ENCODE measurements around the gene POLE3.
"Not testable (repeated sequence)": the region's sequence is repeated elsewhere in the genome, so short reads cannot be mapped to it uniquely, and the experiment has no call there.

Gene POLE3, protein sequence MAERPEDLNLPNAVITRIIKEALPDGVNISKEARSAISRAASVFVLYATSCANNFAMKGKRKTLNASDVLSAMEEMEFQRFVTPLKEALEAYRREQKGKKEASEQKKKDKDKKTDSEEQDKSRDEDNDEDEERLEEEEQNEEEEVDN

GRCh38 chr9:113410207-113410864, at the start of gene POLE3, which contains the start of gene C9orf43:
TSS of gene POLE3 (minus strand) at chr9:113410675. CDS start at chr9:113410293, 382 bp downstream.
TSS of gene C9orf43 (plus strand) at chr9:113410747. CDS start at chr9:113413494, 2,747 bp downstream.
- in situ Hi-C loops (cut with HindIII; ENCODE audit: low sequenced_read_pairs) = no loop called here

- in situ Hi-C loops (cut with HindIII; ENCODE audit: low sequenced_read_pairs) = no loop called here
These were observed 45.8 kb upstream of the POLE3 start for GRCh38 chr9:113456235-113456634.

DNA sequence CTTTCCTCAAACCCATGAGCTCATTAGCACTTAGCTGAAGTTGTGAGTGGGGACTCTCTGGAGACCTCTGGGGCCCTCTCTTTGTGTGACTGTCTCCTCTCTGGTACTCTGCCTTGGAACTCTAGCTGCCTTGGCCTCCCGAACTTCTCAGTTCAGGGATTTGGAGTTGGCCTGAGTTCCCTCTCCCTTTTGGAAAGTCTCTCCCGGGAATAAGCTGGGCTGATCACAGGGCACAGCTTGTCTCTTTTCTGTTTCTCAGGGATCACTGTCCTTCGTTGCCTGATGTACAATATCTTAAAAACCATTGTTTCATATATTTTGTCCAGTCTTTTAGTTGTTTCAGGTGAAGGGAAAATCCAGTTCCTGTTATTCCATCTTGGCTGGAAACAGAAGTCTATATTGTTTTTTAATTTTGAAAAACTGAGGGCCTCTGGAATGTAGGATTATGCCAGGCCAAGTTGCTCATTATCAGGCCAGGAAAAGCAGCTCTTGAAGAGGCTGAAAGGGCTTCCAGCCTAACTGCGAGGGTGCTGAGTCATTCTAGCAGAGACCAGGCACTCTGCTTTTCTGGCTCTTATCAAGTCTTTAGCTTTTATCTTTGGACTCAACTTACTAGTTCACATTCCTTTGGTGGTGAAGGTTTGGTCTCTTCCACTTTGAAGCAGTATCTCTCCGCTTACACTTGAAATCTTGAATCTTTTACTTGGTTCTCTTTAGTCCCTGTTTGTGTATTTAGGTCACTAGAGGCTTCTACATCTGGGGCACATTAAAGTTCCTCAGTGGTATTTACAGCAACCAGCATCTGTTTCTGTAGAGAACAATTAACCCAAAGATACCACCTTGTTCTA, 44.7 kb upstream of the POLE3 start:
- in situ Hi-C loops (cut with HindIII; ENCODE audit: low sequenced_read_pairs) = no loop called here

GRCh38 chr9:113452113-113452605, 41.7 kb upstream of the POLE3 start:
- in situ Hi-C loops (cut with HindIII; ENCODE audit: low sequenced_read_pairs) = no loop called here

DNA sequence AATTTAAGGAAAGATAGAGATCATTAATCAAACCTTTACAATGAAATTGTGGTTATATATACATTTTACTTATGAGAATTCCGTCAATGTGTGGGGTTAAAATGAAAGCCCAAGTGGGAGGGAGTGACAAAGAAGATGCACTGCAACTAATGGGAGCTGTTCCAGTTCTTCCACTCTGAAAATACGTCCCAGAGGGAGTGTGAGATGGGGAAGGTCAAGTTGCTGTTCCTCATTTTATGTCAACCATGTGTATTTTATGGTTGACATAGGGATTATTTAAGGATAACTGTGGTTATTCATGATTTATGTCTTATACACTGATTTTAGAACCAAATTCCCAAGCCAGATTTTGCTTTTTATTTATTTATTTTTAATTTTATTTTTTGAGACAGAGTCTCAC, 38.9 kb upstream of the POLE3 start:
- in situ Hi-C loops (cut with HindIII; ENCODE audit: low sequenced_read_pairs) = no loop called here

- in situ Hi-C loops (cut with HindIII; ENCODE audit: low sequenced_read_pairs) = no loop called here
These were observed 35.9 kb upstream of the POLE3 start for GRCh38 chr9:113446323-113446740.

DNA sequence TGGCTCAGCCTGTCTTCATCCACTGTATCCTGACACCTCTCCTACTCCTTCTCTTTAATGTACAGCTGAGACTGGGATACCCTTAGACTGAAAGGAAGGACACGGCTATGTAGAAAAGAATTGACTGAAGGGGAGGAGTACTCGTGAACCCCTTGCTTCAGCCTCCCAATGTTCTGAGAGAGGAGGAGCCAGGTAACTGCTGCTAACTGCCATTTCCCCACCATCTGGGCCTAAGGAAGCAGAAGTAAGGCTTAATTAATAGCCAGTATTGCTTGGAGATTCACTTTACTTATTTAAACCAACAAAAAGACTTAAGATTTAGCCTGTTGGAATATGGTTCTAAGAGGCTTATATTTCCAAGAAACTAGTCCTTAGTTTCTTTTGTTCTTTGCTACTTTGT, 34.3 kb upstream of the POLE3 start:
- in situ Hi-C loops (cut with HindIII; ENCODE audit: low sequenced_read_pairs) = no loop called here

GRCh38 chr9:113437716-113438115, 27.2 kb upstream of the POLE3 start:
- in situ Hi-C loops (cut with HindIII; ENCODE audit: low sequenced_read_pairs) = not testable (repeated sequence)

DNA sequence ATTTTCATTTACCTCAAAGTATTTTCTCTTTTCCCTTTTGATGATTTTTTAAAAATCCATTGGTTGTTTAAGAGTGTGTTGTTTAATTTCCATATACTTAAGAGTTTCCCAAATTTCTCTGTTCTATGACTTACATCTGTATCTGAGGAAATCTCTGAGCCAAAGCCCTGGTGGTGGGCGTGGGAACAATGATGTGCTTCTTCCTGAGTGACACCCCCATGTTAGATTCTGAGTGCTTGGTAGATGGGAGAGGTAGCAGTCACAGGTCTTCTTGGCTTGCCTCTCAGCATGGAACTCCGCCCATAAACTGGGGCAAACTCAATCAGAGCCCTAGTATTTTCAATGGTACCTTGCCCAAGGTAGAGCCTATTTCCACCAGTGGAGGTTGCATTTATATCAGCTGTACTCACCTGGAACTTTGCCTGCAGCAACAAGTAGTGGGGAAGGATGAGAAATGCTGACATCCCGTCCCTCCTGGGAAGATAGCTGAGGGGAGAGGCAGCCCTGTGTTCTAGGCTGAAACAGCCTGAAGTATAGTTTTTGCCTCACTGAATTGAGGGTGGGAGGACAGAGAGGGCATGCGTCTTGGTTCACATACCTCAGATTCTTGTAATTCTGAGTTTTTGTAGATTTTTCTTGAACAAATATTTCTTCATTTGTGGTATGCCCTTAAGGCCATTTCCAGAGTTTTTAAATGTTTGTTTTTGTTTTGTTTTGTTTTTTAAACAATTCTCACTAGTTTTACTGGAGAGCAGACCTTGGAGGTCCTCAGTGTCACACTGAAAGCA, 26.4 kb upstream of the POLE3 start:
- in situ Hi-C loops (cut with HindIII; ENCODE audit: low sequenced_read_pairs) = no loop called here

DNA sequence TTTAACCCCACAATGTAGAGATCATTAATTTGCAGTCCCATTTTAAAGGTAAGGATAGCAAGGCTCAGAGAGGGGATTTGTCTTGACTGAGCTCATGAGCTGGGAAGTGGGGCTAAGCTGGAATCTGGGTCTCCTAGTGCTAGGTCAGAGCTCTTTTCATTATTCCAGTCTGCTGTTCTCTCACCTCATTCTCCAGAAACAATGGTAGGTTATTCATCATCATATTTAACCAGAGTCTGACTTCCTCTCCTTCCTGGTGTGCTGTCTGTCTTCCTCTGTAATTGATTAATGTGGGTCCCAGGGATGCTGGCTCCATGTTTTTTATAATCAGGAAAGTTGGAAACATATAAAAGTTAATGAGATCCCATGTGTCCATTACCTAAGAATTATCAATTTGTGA, 20.7 kb upstream of the POLE3 start:
- in situ Hi-C loops (cut with HindIII; ENCODE audit: low sequenced_read_pairs) = no loop called here

DNA sequence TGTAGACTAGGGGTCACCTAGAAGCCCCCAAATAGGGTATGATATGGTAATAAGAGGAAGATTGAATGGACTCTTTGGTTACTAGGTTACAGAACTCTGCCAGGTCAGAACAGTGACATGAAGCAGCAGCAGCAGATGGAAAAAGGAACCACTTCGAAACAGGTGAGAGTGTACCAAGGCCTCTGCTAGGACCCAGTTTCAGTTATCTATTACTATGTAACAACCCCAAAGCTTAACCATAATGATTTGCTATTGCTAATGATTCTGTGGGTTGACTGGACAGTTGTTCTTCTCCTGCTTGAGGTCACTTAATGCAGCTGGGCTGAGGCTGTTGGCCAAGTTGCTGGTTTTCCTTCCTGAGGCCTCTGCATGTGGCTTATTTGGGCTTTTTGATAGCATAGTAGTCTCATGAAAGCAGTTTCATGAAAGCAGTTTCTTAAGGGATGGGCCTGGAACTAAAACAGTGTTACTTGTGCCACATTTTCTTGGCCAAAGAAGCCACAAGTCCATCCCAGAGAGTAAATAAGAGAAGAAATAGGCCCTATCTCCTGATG, 17.7 kb upstream of the POLE3 start:
- in situ Hi-C loops (cut with HindIII; ENCODE audit: low sequenced_read_pairs) = loop anchor here (5.0 to 10.0 kb wide), 3 partner anchors 97 to 224 kb away; no protein-coding TSS in a partner anchor

DNA sequence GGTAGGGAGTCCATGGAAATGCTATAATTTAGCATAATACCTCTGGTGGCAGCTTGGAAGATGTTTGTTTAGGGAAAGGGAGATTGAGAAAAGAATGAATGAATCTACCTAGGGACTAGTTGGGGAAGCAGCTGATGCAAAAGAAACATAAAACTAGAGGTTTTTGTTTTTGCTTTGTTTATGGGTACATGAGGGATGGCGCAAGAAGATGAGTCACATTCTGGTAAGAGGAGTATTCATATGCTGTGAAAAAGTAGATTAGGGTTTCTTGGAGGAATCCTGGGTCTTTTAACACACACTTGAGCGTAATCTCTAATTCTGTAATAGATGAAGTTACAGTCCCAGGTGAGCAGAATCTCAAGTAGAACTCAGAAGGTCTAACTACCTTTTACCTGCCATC, 17.2 kb upstream of the POLE3 start:
- in situ Hi-C loops (cut with HindIII; ENCODE audit: low sequenced_read_pairs) = loop anchor here (5.0 to 10.0 kb wide), 3 partner anchors 97 to 225 kb away; no protein-coding TSS in a partner anchor

GRCh38 chr9:113426701-113427100, 16.2 kb upstream of the POLE3 start:
- in situ Hi-C loops (cut with HindIII; ENCODE audit: low sequenced_read_pairs) = loop anchor here (5.0 to 10.0 kb wide), 3 partner anchors 98 to 226 kb away; no protein-coding TSS in a partner anchor

DNA sequence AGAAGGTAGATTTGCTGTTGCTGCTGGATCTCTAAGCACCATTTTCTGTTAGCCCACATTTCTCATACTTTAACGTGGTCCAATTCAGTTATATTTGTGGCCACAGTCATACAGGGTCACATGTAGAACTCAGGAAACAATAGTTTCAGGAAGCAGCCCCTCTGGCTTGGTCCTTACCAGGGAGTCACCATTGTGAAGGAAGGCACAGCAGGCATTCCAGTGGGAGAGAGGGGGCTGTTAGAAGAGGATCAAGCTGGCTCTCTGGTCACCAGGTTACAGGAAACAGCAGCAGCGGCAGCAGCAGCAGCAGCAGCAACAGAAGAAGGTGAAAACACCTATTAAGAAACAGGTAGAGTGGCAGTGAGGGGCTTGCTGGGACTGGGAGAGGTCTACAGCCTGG, 14.6 kb upstream of the POLE3 start:
- in situ Hi-C loops (cut with HindIII; ENCODE audit: low sequenced_read_pairs) = loop anchor here (5.0 to 10.0 kb wide), 3 partner anchors 100 to 227 kb away; no protein-coding TSS in a partner anchor

- in situ Hi-C loops (cut with HindIII; ENCODE audit: low sequenced_read_pairs) = loop anchor here (10.0 kb wide), 1 partner anchor 103 kb away; no protein-coding TSS in a partner anchor
These were observed 11.3 kb upstream of the POLE3 start for GRCh38 chr9:113421726-113422125.

DNA sequence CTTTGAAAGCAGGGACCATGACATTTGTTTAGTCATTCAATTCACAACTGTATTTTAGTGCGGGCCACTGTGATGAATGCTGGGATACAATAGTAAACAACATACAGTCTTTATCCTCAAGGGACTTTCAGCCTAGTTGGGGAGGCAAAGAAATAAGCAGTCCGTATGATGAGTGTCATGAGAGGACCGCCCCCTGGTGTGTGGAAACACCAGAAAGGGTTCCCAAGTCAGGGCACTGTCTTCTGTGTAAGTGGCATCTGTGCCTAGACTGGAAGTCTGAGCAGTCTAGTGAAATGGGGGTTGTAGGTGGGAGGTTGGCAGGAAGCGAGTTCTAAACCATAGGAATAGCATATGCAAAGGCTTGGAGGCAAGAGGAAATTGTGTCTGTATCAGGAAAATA, 6.9 kb upstream of the POLE3 start:
- in situ Hi-C loops (cut with HindIII; ENCODE audit: low sequenced_read_pairs) = no loop called here

DNA sequence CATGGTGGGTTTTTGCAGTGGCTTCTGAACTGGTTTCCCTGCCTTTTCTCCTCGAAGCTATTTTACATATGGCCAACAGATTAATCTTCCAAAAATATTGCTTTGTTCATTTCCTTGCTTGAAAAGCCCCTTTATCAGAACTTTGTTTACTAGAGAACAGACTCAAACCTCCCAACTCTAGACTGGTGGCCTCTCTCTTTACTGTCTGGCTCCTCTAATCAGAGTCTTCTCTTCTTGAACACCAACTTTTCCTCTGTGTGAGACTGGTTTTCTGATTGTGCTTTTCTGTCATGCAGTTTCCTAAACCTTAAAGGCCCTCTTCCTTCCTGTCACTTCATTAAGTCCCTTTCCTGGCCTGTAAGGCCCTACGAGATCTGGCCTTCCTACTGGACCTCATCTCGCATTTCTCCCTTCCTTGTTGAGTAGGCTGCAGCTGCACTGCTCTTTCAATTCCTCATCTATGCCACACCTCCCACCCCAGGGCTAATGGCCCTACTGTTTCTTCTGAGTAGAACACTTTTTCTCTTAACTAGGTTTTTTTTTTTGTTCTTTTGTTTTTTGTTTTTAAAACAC, 5.8 kb upstream of the POLE3 start:
- in situ Hi-C loops (cut with HindIII; ENCODE audit: low sequenced_read_pairs) = no loop called here

DNA sequence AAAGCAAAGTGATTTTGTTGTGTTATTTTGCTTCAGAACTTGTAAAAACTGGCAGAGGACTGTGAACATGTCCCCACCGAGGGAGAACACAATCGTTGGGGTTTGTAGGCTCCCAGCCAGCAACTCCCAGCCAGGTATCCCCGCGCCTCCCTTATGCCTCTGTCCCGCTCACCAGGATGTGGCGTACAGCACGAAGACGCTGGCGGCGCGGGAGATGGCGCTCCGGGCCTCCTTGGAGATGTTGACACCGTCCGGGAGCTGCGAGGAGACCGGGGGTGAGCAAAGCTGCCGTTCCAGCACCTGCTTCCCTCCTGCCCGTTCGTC, 630 bp downstream of the POLE3 start:
- in situ Hi-C loops (cut with HindIII; ENCODE audit: low sequenced_read_pairs) = no loop called here

GRCh38 chr9:113409481-113409880, 994 bp downstream of the POLE3 start:
- in situ Hi-C loops (cut with HindIII; ENCODE audit: low sequenced_read_pairs) = no loop called here
